Astrocyte (in vitro differentiated cells and primary cell): ENCODE results near the gene ITGBL1. TPM values are rescaled to one million over a fixed set of nuclear protein-coding genes. Genes with fewer than 3 reads are reported as not detected.

Source experiments
- DNase-seq: peaks from one replicate; pipeline ENCODE4 v3.0.0-alpha.2; 2010; ENCODE audit warnings: low read depth
- FAIRE-seq: peaks from 2 replicates; lab custom pipeline; 2011; peaks lifted over from hg19 to GRCh38; lab: Jason Lieb, UNC
- H2AFZ ChIP-seq: 2 replicates; pipeline ENCODE4 v1.6.0; 2012; ENCODE audit warnings: low read depth, low read length, inconsistent platforms
- H3K27ac ChIP-seq: 2 replicates; pipeline ENCODE4 v1.5.1; 2011; ENCODE audit warnings: low read depth, low read length, inconsistent platforms
- H3K27me3 ChIP-seq: 2 replicates; pipeline ENCODE4 v1.6.0; 2011; ENCODE audit warnings: low read length, inconsistent platforms; ENCODE audit not compliant: insufficient read depth
- H3K36me3 ChIP-seq: 2 replicates; pipeline ENCODE4 v1.5.1; 2011; ENCODE audit warnings: low read length, inconsistent platforms; ENCODE audit not compliant: insufficient read depth
- H3K4me1 ChIP-seq: 2 replicates; pipeline ENCODE4 v1.5.1; 2011; ENCODE audit warnings: low read length, inconsistent platforms; ENCODE audit not compliant: insufficient read depth
- H3K4me2 ChIP-seq: 2 replicates; pipeline ENCODE4 v1.6.0; 2012; ENCODE audit warnings: low read length, inconsistent platforms
- H3K4me3 ChIP-seq: 2 replicates; pipeline ENCODE4 v1.5.1; 2011; ENCODE audit warnings: low read depth, mild to moderate bottlenecking, low read length, inconsistent platforms; ENCODE audit not compliant: insufficient read depth
- H3K79me2 ChIP-seq: 2 replicates; pipeline ENCODE4 v1.6.0; 2012; ENCODE audit warnings: mild to moderate bottlenecking, low read length, inconsistent platforms; ENCODE audit not compliant: insufficient read depth
- H3K9ac ChIP-seq: 2 replicates; pipeline ENCODE4 v1.6.0; 2012; ENCODE audit warnings: mild to moderate bottlenecking, low read length, inconsistent platforms
- H3K9me3 ChIP-seq: 2 replicates; pipeline ENCODE4 v1.5.1; 2012; ENCODE audit warnings: low read depth, mild to moderate bottlenecking, low read length, inconsistent platforms; ENCODE audit not compliant: insufficient read depth
- H4K20me1 ChIP-seq: 2 replicates; pipeline ENCODE4 v1.6.0; 2012; ENCODE audit warnings: low read length, inconsistent platforms; ENCODE audit not compliant: insufficient read depth
- H3K27ac Mint-ChIP-seq: one replicate; pipeline ENCODE4 v1.8.0; 2021; ENCODE audit warnings: mild to moderate bottlenecking, mixed read lengths; ENCODE audit not compliant: unreplicated experiment
- H3K27me3 Mint-ChIP-seq: one replicate; pipeline ENCODE4 v1.8.0; 2021; ENCODE audit warnings: low read depth, mixed read lengths; ENCODE audit not compliant: unreplicated experiment
- H3K36me3 Mint-ChIP-seq: one replicate; pipeline ENCODE4 v1.8.0; 2021; ENCODE audit warnings: low read depth, mixed read lengths; ENCODE audit not compliant: unreplicated experiment
- H3K4me1 Mint-ChIP-seq: one replicate; pipeline ENCODE4 v1.8.0; 2021; ENCODE audit warnings: low read depth, mixed read lengths; ENCODE audit not compliant: unreplicated experiment
- H3K4me3 Mint-ChIP-seq: one replicate; pipeline ENCODE4 v1.8.0; 2021; ENCODE audit warnings: mild to moderate bottlenecking, moderate library complexity, mixed read lengths; ENCODE audit not compliant: unreplicated experiment
- H3K9me3 Mint-ChIP-seq: one replicate; pipeline ENCODE4 v1.8.0; 2021; ENCODE audit warnings: mild to moderate bottlenecking, mixed read lengths; ENCODE audit not compliant: unreplicated experiment
- CTCF ChIP-seq: IDR thresholded peaks from 2 replicates; pipeline ENCODE4 v1.5.1; 2011; ENCODE audit warnings: low read depth, mild to moderate bottlenecking, inconsistent platforms, low read length, moderate library complexity; ENCODE audit not compliant: insufficient read depth
- EZH2 ChIP-seq: IDR thresholded peaks from 2 replicates; pipeline ENCODE4 v1.6.1; 2012; ENCODE audit warnings: mild to moderate bottlenecking, low read length, inconsistent platforms; ENCODE audit not compliant: insufficient read depth
- total RNA-seq: library from RNA; stranded (reverse); gene quantifications from 2 replicates; pipeline ENCODE4 v1.2.1, GENCODE V29; 2021

ITGBL1 gene
- total RNA-seq, 1 donor from 2014 or later: 0.14 TPM

GRCh38 chr13:101681834-101682233 lies 229.4 kb downstream of the ITGBL1 start:
- Histone ChIP-seq H3K36me3 (no peaks in the 10 kb centered on the region), H3K4me1 (no peaks in the 10 kb centered on the region), H3K9ac (no peak overlapping the region), H3K27me3 (no peaks in the 10 kb centered on the region), H3K4me3 (no peak overlapping the region), H3K79me2 (no peaks in the 10 kb centered on the region), H3K4me2 (no peak overlapping the region), H3K27ac (no peak overlapping the region), H3K9me3 (no peaks in the 10 kb centered on the region), H4K20me1 (no peaks in the 10 kb centered on the region), H2AFZ (no peak overlapping the region)
- Mint-ChIP-seq H3K9me3 (no peaks in the 10 kb centered on the region), H3K4me1 (no peaks in the 10 kb centered on the region), H3K4me3 (no peak overlapping the region), H3K27ac (no peak overlapping the region), H3K36me3 (no peaks in the 10 kb centered on the region), H3K27me3 (no peaks in the 10 kb centered on the region)
- FAIRE-seq (no peak), DNase-seq (no peak)
- TF ChIP-seq EZH2: no peak
- TF ChIP-seq CTCF: no peak

DNA sequence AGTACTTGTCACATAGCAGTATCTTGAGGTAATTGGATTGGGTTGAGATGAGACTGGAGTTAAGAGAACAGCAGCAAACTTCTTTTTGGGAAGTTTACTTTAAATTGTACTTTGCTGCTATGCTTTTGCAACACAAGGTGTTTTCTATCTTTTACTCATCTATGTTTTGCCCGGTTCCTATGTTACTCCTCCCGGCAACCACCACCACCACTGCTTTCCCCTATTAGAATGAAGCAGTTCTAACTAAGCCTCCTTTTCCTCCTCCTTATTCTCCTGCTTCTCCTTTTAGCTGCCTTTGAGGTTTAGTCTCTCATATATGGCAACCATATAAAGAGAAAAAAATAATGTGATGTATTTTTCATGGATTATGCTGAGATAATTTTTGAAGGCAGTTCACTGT lies 233.5 kb downstream of the ITGBL1 start:
- FAIRE-seq: no peak
- H3K9ac ChIP-seq: no peak overlapping the region
- no peak overlapping the region for H2AFZ ChIP-seq
- no peak overlapping the region for H3K4me2 ChIP-seq
- no peak for DNase-seq
- no peak overlapping the region for H3K4me3 Mint-ChIP-seq
- H3K27ac Mint-ChIP-seq: no peak overlapping the region
- no peaks in the 10 kb centered on the region for H4K20me1 ChIP-seq
- H3K36me3 ChIP-seq: no peaks in the 10 kb centered on the region
- no peaks in the 10 kb centered on the region for H3K9me3 Mint-ChIP-seq
- H3K27me3 ChIP-seq: no peaks in the 10 kb centered on the region
- TF ChIP-seq EZH2: no peak
- no peak for TF ChIP-seq CTCF
- H3K27ac ChIP-seq: no peak overlapping the region
- no peaks in the 10 kb centered on the region for H3K4me1 Mint-ChIP-seq
- no peaks in the 10 kb centered on the region for H3K36me3 Mint-ChIP-seq
- H3K4me3 ChIP-seq: no peak overlapping the region
- no peaks in the 10 kb centered on the region for H3K27me3 Mint-ChIP-seq
- no peaks in the 10 kb centered on the region for H3K79me2 ChIP-seq
- H3K4me1 ChIP-seq: no peaks in the 10 kb centered on the region
- H3K9me3 ChIP-seq: no peaks in the 10 kb centered on the region

GRCh38 chr13:101690871-101691270 lies 238.4 kb downstream of the ITGBL1 start:
- no peak for TF ChIP-seq EZH2
- no peak for TF ChIP-seq CTCF
- no peaks in the 10 kb centered on the region for H3K9me3 Mint-ChIP-seq
- DNase-seq (no peak), FAIRE-seq (no peak)
- Histone ChIP-seq H2AFZ (no peak overlapping the region), H3K27ac (no peak overlapping the region), H3K79me2 (no peaks in the 10 kb centered on the region), H3K4me1 (no peaks in the 10 kb centered on the region), H3K9ac (no peak overlapping the region), H3K9me3 (no peaks in the 10 kb centered on the region), H4K20me1 (no peaks in the 10 kb centered on the region), H3K27me3 (no peaks in the 10 kb centered on the region), H3K4me3 (no peak overlapping the region), H3K4me2 (no peak overlapping the region), H3K36me3 (no peaks in the 10 kb centered on the region)
- no peaks in the 10 kb centered on the region for H3K4me1 Mint-ChIP-seq
- no peak overlapping the region for H3K27ac Mint-ChIP-seq
- H3K27me3 Mint-ChIP-seq: peaks cover 10% of the 10 kb centered on the region
- H3K36me3 Mint-ChIP-seq: no peaks in the 10 kb centered on the region
- H3K4me3 Mint-ChIP-seq: no peak overlapping the region
